IMR-90 (cell line): Measurements from ENCODE around the gene ANKRD16.

Experiments
- BHLHE40 ChIP-seq: fragments of 150-350 bp; IDR thresholded peaks from 2 replicates; pipeline ENCODE4 v1.6.1; 2016; ENCODE audit warnings: mild to moderate bottlenecking, low read depth, low read length
- CEBPB ChIP-seq: IDR thresholded peaks from 2 replicates; pipeline ENCODE4 v1.6.1; 2012; ENCODE audit warnings: low read depth, low read length, improper control_type of control experiment
- CHD1 ChIP-seq: IDR thresholded peaks from 2 replicates; pipeline ENCODE4 v1.6.1; 2012; ENCODE audit warnings: low read depth, low read length, improper control_type of control experiment
- CTCF ChIP-seq: conservative IDR thresholded peaks from 2 replicates; pipeline ENCODE4 v1.5.1; 2012; ENCODE audit warnings: mild to moderate bottlenecking, low read depth, low read length, improper control_type of control experiment
- MAFK ChIP-seq: IDR thresholded peaks from 2 replicates; pipeline ENCODE4 v1.6.1; 2012; ENCODE audit warnings: low read depth, low read length, improper control_type of control experiment
- MAZ ChIP-seq: IDR thresholded peaks from 2 replicates; pipeline ENCODE4 v1.6.1; 2012; ENCODE audit warnings: low read depth, mild to moderate bottlenecking, low read length, improper control_type of control experiment, moderate library complexity, borderline replicate concordance
- MXI1 ChIP-seq: IDR thresholded peaks from 2 replicates; pipeline ENCODE4 v1.6.1; 2012; ENCODE audit warnings: low read depth, mild to moderate bottlenecking, low read length, moderate library complexity, borderline replicate concordance
- NFE2L2 ChIP-seq: fragments of 150-350 bp; IDR thresholded peaks from 2 replicates; pipeline ENCODE4 v1.6.1; 2016; ENCODE audit warnings: low read depth, mild to moderate bottlenecking, low read length
- POLR2A ChIP-seq: IDR thresholded peaks from 2 replicates; pipeline ENCODE4 v1.6.1; 2012; ENCODE audit warnings: mild to moderate bottlenecking, low read depth, low read length
- RAD21 ChIP-seq: IDR thresholded peaks from 2 replicates; pipeline ENCODE4 v1.6.1; 2012; ENCODE audit warnings: low read length, improper control_type of control experiment
- RCOR1 ChIP-seq: IDR thresholded peaks from 2 replicates; pipeline ENCODE4 v1.6.1; 2012; ENCODE audit warnings: mild to moderate bottlenecking, low read length, improper control_type of control experiment; ENCODE audit not compliant: insufficient replicate concordance
- SMC3 ChIP-seq: fragments of 150-350 bp; IDR thresholded peaks from 2 replicates; pipeline ENCODE4 v1.6.1; 2016; ENCODE audit warnings: low read depth, mild to moderate bottlenecking, antibody characterized with exemption, low read length, moderate library complexity
- USF2 ChIP-seq: fragments of 150-350 bp; IDR thresholded peaks from 2 replicates; pipeline ENCODE4 v1.6.1; 2017; ENCODE audit warnings: mild to moderate bottlenecking, antibody characterized with exemption, low read length, low read depth

- TF ChIP-seq CTCF (no peak), POLR2A (no peak), RCOR1 (no peak), SMC3 (no peak), MAFK (no peak), RAD21 (no peak), MXI1 (no peak), CHD1 (no peak), USF2 (no peak), MAZ (no peak), BHLHE40 (no peak), CEBPB (no peak), NFE2L2 (no peak)
Measured at GRCh38 chr10:5818894-5819293, 70.8 kb downstream of the ANKRD16 start.
